GM18861 (cell line): ENCODE results near the gene PEAK1.
"Not testable (repeated sequence)": the region's sequence is repeated elsewhere in the genome, so short reads cannot be mapped to it uniquely, and the experiment has no call there.

Experiments
- ATAC-seq: cut with Tn5 transposase; IDR thresholded peaks from one replicate; pipeline ENCODE4 v1.9.1; 2021; ENCODE audit not compliant: unreplicated experiment

The PEAK1 gene

DNA sequence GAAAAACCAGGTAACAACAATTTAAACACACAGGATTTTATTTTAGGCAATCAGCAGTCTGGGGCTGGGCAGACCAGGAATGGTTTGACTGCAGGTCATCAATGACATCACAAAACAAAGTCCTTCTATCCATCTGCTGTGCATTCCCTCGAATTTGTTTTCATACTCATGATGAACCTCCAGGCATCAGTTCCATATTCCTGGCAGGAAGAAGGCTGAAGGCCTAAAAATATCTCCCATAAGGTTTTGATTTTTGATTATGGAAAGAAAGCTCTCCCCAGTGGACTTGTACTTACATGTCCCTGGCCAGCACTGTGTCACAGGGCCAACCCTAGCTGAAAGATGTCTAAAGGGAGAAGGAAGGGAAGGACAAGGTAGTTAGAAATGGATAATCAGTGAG lies 107.4 kb downstream of the PEAK1 start:
- no peak for ATAC-seq

DNA sequence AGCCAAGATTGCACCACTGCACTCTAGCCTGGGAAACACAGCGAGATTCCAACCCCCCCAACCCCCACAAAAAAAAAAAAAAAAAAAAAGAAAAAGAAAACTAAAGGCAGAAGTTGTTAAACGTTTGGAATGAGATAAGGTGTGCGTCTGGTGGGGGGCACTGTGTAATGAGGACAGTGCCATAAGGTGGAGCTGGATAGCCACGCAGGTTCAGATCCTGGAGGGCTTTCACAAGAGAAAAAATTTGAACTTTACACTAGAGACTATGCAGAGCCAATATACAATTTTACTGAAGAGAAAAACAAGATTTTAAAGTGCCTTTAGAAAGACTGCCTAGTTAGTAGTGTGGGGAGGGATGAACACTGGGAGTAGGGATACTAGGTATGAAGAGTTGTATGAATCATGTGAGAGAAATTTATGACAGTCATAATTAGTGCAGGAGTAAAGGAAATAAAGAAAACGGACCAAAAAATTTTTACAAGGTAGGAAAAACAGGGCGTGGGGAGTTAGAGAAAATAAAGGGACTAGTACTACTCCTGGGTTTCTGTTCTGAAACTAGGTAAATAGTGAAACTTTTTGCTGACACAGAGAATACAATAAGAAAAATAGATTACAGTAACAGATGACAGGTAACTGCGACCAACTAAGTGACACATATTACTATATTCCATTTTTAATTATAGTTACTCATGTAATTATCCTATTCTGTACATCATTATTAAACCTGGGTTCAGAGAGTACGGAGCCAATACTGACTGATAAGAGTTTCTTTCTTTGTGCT lies 108.1 kb downstream of the PEAK1 start:
- ATAC-seq = no peak

- ATAC-seq = no peak
Observed at GRCh38 chr15:77311020-77311419, 108.9 kb downstream of the PEAK1 start.

DNA sequence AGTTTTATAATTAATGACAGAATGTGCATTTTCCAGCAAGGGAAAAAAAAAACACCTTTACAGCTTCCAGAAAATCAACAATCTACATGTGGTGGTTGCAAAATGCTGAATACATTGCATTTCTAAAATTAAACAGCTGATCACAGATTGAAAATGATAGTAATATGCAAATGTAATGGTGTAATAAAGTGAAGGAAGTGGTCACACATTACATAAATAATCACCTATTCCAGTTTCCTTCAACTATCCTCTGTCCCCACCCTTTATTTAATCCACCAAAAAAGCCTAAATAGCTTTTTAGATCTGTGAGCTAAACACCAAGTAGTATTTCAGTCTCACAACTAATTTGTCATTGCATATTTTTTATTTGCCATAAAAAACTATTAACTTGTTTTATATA lies 110.5 kb downstream of the PEAK1 start:
- no peak for ATAC-seq

DNA sequence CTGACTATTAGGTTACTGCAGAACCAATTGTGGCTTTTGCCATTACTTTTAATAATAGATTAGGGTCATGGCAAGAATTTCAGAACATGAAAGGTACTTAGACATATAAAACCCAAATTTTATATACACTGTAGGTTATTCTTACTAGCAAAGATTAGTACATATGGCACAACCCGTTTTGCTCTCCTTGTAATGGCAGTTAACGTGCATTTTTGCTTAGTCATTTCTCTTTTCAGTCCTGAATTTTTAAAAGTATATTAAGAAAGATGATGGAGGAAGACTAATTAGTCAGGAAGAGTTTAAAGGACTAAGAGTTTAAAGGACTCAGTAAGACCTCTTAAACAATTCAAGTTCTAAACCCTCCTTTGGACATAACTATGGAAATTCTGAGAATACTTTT lies 114.0 kb downstream of the PEAK1 start:
- ATAC-seq = no peak

DNA sequence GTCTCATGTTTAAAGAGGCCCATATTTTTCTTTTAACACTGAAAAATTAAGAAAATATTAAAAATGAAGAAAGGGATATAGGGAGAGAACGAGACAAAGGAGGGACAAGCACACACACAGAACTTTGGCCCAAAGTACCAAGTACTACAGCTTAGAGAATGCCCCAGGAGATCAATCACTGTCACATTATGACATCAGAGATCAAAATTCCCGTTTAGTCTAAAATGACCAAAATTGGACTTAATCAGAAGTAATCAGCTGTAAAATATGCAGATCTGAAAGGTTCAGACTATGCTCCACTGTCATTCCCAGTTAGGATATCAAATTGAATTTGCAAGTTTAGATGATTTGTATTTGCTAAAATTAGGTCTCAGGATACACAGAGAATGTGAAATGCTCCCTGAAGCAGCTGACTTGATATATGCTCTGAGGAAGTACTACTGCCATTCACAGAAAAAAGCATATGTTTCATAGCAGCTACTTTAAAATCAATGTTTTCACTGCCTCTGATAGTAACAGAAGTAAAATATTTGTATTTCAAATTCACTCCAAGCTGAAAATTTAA lies 123.0 kb downstream of the PEAK1 start:
- no peak for ATAC-seq

GRCh38 chr15:77295446-77295845 lies 124.5 kb downstream of the PEAK1 start:
- ATAC-seq = no peak

GRCh38 chr15:77292969-77293558 lies 126.8 kb downstream of the PEAK1 start:
- no peak for ATAC-seq

- ATAC-seq = no peak
Observed at GRCh38 chr15:77291107-77291506, 128.8 kb downstream of the PEAK1 start.

- no peak for ATAC-seq
Observed at GRCh38 chr15:77287385-77287784, 132.5 kb downstream of the PEAK1 start.

- no peak for ATAC-seq
Observed at GRCh38 chr15:77285057-77285997, 134.6 kb downstream of the PEAK1 start.

GRCh38 chr15:77282333-77282732 lies 137.6 kb downstream of the PEAK1 start:
- no peak for ATAC-seq

DNA sequence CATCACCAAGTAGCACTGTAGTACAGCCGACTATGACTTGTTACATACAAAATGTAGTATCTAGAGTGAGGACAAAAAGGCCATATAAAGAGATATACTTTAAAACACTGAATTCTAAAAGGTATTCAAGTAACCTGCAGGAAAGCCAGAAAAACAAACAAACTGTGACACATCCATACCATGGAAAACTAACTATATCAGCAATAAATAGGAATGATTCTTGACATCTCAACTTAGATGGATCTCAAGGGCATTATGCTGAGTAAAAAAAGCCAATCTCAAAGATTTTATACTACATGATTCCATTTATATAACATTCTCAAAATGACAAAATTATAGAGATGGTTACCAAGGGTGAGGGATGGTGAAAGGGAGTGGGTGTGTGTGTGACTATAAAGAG lies 143.0 kb downstream of the PEAK1 start:
- no peak for ATAC-seq

DNA sequence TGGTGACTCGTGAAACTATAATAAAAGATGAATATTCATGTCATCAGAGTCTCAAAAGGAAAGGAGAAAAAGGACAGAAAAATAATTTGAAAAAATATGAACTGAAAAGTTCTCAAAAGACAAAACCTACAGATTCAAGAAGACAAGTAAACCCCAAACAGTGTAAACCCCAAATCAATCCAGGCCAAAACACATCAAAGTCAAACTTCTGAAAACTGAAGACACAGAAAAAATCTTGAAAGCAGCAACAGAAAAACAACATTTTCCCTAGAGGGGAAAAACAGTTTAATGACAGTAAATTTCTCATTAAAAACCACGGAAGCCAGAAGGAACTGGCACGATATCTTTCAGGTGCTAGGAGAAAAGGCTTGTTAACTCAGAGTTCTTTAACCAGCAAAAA lies 143.8 kb downstream of the PEAK1 start:
- no peak for ATAC-seq

- ATAC-seq = not testable (repeated sequence)
Observed at GRCh38 chr15:77273136-77273535, 146.8 kb downstream of the PEAK1 start.

DNA sequence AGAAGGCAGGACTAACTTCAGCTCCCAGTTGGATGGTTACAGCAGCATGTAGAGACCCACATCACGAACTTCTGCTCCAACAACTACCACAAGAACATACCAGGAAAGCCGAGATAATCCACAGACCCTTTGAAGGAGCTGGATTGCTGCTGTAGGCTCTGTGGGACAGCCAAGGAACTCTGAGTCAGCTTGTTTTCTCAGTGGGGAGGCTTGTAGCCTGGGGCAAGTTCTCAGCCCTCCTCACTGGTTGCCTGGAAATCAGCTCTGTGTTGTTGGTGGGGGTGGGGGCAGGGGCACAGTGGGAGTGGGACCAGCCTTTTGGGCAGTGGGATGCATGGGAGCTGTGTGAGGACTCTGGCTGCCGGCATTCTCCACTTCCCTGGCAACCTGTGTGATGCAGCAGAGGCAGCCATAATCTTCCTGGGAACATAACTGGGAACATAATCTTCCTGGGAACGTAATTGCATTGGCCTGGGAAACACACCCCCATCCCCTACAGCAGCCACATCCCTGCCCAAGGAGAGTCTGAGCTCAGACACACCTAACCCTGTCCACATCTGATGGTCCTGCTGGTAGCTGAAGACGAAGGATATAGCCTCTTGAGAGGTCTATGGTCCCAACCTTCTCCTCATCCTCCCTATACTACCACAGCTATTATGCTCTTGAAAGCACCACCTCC lies 153.1 kb downstream of the PEAK1 start:
- ATAC-seq = no peak

- no peak for ATAC-seq
Observed at GRCh38 chr15:77255385-77255784, 164.5 kb downstream of the PEAK1 start.

- no peak for ATAC-seq
Observed at GRCh38 chr15:77251662-77252061, 168.2 kb downstream of the PEAK1 start.

- ATAC-seq = no peak
Observed at GRCh38 chr15:77247116-77247515, 172.8 kb downstream of the PEAK1 start.

- no peak for ATAC-seq
Observed at GRCh38 chr15:77243716-77244401, 176.0 kb downstream of the PEAK1 start.
